Fibroblast of the conjunctiva (primary cell): ENCODE results near the gene SMAD2.

Experiments used
- DNase-seq: peaks from one replicate; pipeline ENCODE4 v3.0.0-alpha.2; 2010; ENCODE audit warnings: low read depth

SMAD2 gene

GRCh38 chr18:47931718-47932103 lies 1.3 kb upstream of the SMAD2 start:
- no peak for DNase-seq

DNA sequence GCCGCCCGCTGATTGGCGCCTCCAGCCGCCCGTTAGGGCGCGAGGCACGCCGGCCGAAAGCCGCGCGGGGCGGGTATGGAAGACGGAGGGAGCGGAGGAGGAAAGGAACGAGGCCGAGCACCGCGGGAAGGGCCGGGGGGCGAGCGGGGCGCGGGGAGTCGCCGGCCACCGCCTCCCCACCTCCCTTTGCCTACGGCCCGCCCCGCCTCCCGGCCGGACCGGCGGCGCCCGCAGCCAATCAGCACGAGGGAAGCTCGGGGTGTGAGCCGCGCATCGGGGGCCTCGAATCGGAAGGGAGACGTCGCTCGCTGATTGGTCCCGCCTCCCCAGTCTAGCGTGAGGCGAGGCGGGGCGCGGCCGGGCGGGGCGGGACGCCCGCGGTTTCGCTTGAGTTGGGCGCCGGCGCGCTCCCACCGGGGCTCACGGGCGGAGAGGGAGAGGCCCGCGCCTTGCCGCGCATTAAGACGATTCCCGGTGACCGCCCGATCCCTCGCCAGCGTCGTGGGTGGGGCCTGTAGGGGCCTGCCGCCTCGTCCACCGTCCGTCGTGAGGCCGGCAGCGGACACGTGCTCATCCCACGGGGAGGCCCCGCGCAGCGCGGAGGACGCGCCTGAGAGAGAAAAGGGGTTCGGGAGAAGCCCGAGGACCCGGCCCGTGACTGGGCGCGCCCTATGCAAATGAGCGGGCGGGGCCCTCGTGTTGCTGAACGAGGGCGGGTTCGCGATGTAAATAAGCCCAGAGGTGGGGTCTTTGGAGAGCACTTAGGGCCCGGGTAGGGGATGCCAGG lies 665 bp upstream of the SMAD2 start:
- peak; percentile 93 for DNase-seq

GRCh38 chr18:47929681-47930198 lies 719 bp downstream of the SMAD2 start:
- no peak for DNase-seq

DNA sequence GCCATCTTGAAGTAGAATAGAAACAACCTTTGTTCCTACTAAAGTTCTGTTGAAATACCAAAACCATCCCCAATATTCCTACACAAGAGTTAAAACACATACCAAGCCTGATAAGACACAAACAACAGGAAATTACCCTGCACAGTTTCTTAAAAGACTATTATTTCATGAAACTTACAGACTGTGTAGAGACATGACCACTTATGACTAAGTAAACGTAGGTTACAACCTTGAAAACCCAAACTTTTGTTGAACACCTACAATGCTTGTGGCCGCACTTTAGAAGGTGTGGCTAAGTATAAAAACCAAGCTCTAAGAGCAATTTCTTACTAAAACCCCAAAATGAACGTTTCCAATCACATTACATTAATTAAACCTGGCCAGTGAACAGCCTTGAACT lies 2.0 kb downstream of the SMAD2 start:
- DNase-seq, result no peak

DNA sequence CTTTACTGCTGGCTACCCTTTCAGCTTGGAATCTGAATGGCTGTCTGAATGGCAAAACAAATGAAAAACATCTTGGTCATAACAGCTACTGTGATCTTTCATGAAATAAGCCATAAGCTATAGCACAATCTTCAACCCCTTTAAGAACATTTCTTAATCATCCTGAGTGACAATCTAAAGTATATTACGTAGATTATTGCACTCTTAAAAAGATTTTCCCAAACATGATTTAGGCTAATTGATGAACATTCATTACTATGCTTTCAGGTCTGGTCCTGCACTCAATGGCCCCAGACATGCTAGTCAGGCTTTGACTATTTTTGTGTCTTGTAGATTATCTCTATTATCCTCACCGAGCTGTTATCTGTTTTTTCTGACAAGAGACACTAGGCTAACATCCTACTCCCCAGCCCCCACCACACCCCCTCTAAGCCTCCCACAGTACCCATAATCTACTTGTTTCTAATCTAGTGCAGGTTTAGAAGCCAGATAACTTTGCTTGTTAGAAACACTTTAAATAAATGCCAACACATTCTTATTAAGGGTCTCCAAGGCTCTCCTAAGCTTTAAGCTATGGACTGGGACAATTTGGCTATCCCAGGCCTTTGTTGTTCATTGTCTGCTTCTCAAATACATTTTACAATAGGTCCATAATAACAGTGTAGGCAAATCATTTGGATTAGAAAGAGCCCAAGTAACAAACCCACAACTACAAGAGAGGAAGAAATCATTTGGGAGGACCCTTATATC lies 4.2 kb downstream of the SMAD2 start:
- no peak for DNase-seq

DNA sequence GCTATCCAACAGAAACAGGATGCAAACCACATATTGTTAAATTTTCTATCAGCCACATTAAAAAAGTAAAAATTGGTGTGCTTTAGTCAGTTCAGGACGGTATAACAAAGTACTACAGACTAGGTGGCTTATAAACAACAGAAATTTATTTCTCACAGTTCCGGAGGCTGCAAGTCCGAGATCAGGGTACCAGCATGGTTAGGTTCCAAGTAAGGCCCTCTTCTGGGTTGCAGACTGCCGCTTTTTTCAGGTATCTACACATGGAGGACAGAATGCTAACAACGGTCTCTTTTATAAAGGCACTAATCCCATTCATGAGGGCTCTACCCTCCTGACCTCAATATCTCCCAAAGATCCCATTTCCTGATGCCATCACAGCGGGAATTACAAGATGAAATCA lies 10.5 kb downstream of the SMAD2 start:
- no peak for DNase-seq

DNA sequence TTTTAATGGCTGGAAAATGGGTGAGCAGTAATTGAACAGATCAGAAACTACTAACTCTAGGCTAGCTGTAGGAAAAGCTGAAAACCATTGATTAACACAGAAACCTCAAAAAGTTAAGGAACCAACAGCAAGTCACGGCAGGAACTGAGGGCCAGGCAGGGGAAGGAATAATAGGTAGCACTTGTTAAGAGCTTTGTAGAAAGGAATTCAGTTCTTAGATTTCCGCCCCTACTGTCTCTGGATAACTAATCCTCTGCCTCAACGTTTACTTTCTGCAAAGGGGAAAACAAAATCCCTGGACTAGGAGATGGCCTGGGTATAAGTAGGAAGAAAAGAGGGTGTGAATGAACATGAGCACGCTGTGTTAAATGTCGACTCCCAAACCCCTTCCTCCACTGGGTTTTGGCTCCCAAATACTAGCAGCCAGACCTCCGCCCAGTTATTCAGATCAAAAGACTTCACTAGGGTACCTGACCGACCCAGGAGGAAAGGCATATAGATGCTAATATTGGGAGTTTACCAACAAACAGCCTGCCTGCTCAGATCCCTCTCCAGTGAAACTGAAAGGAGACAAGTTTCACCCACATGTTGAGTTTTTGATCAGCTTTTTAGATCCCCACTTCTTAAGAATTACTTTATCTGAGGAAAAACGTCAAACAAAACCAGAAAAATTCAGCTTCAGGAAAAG lies 12.4 kb downstream of the SMAD2 start:
- no peak for DNase-seq

GRCh38 chr18:47915930-47916329 lies 14.5 kb downstream of the SMAD2 start:
- no peak for DNase-seq

DNA sequence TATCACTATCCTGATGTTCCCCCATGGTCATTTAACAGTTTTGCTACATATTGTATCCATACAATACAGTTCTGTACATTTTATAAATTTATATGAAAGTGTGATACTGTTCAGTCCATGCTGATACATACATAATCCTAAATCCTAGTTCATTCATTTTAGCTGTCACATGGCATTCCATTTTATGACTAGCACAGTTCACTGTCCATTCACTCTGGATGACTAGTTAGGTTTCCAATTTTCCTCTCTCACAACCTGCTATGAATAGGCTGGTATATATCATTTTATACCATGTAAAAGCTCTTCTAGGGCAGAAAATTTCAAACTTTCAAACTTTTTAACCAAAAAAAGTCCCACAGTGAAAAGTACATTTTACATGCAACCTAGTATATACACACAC lies 15.2 kb downstream of the SMAD2 start:
- DNase-seq, result no peak

DNA sequence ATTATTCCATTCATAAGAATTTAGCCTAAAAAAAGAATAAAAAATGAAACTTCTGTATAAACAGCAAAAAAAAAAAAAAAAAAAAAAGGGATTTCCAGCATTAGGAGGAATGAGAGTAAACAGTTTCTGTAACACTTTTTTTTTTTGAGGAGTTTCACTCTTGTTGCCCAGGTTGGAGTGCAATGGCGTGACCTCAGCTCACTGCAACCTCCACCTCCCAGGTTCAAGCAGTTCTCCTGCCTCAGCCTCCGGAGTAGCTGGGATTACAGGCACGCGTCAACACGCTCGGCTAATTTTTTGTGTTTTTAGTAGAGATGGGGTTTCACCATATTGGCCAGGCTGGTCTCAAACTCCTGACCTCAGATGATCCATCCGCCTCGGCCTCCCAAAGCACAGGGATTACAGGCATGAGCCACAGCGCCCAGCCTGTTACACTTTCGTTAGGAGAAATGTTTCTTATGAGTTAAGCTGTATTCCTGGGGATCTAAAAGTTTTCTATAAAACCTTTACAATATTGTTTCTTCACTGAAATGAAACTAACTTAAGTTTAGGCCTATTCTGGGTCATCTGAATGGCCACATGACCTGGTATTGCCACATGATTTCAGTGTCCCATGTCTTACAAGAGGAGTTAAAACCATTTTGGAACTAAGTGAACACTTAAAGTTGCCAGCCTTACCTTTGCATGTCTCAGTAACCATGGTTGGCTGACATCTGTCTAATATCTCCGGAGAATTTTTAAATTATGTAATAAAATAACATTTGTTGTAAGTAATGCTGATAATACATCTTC lies 17.5 kb downstream of the SMAD2 start:
- no peak for DNase-seq

DNA sequence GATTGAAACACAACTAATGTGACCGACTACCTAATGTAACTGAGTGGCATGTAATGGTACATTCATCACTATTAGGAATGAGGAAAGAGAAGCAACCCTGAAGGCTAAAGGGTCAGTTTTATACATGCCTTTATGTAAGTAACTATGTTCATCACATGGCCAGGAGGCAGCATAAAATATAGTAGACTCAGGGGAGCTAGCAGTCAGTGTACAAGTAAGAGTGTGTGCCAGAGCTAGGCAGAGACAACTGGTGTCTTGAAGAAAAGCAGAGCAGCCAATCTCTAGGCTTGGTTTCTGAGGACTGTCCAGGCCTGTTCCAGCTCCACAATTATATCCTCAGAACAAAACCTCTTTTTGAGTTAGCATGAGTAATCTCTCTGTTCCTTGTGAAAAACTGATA lies 18.1 kb downstream of the SMAD2 start:
- no peak for DNase-seq

DNA sequence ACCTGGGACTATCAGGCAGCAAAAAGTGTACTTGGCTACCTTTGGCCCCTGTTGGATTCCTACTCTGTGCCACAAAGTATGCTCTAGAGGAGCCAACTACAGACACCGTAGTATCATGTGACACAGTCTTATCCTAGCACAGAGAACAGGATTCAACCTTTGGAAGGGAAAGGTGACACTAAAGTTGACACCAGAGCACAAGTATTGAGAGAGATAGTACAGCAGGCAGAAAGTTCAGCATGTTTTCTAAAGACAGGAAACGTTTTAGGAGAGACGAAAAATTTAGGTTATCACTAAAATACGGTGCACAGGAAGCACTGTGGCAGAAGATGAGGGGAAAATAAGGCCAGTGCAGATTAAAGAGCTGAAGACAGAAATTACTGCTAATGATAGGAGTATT lies 18.6 kb downstream of the SMAD2 start:
- DNase-seq, result no peak

DNA sequence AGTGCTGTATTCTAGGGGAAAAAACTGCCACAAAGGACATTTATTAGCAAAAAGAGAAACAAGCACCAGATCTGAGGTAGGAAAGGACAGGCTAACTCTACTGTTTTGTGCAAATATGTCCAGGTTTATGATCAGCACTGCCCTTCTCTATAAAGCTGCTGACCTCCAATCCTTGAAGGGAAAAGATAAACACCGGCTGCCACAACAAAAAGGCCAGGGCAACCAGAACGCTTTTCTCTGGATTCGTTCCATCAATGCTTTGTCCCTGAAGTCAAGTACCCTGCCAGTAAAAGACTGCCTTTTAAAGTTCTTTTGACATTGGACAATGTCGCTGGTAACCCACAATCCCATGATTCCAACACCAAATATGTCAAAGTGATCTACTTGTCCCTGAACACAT lies 21.0 kb downstream of the SMAD2 start:
- no peak for DNase-seq

- no peak for DNase-seq
Observed at GRCh38 chr18:47908592-47908991, 21.9 kb downstream of the SMAD2 start.

GRCh38 chr18:47906408-47906807 lies 24.1 kb downstream of the SMAD2 start:
- no peak for DNase-seq

- no peak for DNase-seq
Observed at GRCh38 chr18:47903809-47904208, 26.6 kb downstream of the SMAD2 start.

- DNase-seq, result no peak
Observed at GRCh38 chr18:47901624-47902362, 28.7 kb downstream of the SMAD2 start.

DNA sequence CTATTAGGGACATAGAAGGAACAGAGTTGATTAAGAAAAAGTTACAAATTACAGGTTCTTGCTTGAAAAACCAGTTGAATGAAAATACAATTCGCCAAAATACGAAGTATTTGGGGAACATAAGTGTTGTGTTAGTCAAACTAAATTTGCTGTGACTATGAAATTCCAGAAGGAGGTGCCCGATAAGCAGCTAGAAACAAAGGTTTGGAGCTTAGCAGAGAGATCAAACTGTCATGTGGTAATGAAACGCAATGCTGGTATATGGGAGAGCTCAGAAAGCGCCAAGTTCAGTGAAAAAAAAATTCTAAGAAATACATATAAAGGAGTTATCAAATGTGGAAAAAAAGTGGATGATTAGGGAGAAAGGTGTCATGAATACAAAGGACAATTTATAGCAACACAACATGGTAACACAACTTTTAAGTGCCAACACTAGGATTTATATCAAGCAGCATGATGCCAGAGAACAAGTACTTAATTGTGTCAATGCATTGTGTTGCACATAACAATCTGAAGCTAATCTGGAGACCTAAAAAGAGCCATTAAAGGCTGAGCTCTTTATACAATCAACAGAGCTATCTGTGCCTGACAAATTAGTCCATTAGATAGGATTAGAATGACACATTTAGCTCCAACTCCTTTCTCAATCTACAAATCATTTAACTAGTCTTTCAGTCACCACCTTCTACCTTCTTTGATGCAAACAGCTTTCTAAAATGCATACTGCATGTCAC lies 31.2 kb downstream of the SMAD2 start:
- DNase-seq, result no peak

DNA sequence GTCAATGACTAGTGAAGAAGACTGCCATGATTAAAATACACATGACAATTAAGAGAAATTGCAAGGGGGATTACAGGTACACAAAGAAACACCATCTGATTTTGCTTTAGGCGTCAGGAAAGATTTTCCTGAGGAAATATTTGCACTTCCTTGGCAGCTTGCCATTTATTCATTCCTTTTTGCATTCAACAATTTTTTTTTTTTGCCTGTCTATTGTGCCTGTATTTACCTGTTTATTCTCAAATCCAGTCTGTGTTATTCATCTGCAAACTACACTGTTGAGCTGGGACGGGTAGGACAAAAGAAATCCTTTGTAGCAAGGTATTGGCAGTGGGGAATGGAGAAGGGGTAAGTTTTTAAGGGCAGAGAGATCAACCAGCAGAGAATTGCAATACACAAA lies 31.8 kb downstream of the SMAD2 start:
- DNase-seq, result no peak

DNA sequence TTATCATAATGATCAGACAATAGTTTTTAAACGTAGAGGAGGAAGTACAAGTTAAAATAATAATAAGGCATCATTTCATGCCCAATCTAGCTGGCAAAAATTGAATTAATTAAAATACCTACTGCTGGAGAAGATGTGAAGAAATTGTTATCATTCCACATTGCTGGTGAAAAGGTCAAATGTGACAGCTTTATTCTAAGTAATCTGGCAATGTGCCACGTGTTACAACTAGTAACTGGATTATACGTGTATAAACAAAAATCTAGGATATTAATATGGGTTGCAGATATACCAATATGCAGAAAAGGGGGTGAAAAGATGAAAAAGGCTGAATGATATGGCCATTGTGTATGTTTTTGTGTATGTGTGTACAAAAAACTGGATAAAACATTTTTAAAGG lies 32.4 kb downstream of the SMAD2 start:
- DNase-seq, result no peak
